ENCODE data around the gene POM121C.

GRCh38 chr7:75531359-75531821, 45.3 kb upstream of the POM121C start:
- TF ChIP-seq CTCF (IDR thresholded peaks at IDR 0.05 in 8 of 11, conservative IDR thresholded peaks at IDR 0.05 in 3 of 11) (no peak), POLR2AphosphoS5 (IDR thresholded peaks at IDR 0.05) (no peak)
